Measurements from ENCODE around the gene TNFRSF18. TPM values are rescaled to one million over a fixed set of nuclear protein-coding genes. Genes with fewer than 3 reads are reported as not detected.

TNFRSF18 gene
- total and polyA plus RNA-seq, 10 of the 15 experiments (the other 5 are each of a cell fraction or from before 2014, with no cell fraction given): 0.18 to 7.5 (median 1.5) TPM; not detected in 1

DNA sequence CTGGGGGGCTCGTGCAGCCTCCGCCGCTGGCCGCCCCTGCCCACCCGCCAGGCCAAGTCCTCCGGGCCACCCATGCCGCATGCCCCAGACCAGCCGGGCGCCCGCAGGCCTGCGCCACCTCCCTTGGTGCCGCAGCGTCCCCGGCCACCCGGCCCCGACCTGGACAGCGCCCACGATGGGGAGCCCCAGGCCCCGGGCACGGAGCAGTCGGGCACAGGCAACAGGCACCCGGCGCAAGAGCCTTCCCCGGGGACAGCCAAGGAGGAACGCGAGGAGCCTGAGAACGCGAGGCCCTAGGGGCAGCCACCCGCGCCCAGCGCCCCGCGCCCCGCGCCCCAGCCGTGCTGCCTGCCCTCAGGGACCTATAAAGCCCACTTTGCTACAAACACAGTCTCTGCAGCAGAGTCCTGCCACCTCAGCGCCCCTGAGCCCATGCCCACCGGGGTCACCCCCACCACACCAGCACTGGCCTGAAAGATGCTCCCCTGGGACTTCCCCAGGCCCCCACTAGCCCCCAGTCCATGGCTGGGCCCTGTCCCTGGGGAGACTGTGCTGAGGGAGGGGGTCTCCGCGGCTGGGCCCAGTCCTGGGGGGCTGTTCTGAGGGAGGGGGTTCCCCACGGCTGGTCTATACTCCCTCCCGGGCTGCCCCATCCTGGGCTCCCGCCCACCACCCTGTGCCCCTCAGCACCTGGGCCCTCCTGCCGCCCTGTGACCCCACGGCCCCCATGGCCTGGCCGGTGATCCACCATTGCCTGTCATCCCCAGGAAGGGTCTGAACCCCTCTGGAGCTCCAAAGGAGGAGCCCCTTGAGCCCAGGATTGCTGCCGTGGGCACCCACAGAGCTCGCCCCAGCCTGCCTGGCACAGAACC, 8.6 kb downstream of the TNFRSF18 start (continued):
- TF ChIP-seq, protein P1, sequence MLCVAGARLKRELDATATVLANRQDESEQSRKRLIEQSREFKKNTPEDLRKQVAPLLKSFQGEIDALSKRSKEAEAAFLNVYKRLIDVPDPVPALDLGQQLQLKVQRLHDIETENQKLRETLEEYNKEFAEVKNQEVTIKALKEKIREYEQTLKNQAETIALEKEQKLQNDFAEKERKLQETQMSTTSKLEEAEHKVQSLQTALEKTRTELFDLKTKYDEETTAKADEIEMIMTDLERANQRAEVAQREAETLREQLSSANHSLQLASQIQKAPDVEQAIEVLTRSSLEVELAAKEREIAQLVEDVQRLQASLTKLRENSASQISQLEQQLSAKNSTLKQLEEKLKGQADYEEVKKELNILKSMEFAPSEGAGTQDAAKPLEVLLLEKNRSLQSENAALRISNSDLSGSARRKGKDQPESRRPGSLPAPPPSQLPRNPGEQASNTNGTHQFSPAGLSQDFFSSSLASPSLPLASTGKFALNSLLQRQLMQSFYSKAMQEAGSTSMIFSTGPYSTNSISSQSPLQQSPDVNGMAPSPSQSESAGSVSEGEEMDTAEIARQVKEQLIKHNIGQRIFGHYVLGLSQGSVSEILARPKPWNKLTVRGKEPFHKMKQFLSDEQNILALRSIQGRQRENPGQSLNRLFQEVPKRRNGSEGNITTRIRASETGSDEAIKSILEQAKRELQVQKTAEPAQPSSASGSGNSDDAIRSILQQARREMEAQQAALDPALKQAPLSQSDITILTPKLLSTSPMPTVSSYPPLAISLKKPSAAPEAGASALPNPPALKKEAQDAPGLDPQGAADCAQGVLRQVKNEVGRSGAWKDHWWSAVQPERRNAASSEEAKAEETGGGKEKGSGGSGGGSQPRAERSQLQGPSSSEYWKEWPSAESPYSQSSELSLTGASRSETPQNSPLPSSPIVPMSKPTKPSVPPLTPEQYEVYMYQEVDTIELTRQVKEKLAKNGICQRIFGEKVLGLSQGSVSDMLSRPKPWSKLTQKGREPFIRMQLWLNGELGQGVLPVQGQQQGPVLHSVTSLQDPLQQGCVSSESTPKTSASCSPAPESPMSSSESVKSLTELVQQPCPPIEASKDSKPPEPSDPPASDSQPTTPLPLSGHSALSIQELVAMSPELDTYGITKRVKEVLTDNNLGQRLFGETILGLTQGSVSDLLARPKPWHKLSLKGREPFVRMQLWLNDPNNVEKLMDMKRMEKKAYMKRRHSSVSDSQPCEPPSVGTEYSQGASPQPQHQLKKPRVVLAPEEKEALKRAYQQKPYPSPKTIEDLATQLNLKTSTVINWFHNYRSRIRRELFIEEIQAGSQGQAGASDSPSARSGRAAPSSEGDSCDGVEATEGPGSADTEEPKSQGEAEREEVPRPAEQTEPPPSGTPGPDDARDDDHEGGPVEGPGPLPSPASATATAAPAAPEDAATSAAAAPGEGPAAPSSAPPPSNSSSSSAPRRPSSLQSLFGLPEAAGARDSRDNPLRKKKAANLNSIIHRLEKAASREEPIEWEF (IDR thresholded peaks at IDR 0.05; ENCODE audit: insufficient replicate concordance, low read depth, low read length): no peak

GRCh38 chr1:1197188-1197500, 9.2 kb downstream of the TNFRSF18 start:
- Histone ChIP-seq H3K4me2 (ENCODE audit: control insufficient read depth, insufficient read depth) (no peak overlapping the region), H2AFZ (ENCODE audit: control insufficient read depth, low read depth, low read length) (no peak overlapping the region), H3K4me1 (ENCODE audit: control insufficient read depth, insufficient read depth, low read length) (no peaks in the 10 kb centered on the region), H3K27me3 (replicated peaks in 1 of 2; ENCODE audit: control insufficient read depth in 2 of 2, insufficient read depth in 2 of 2, low read length in 1 of 2) (no peaks in the 10 kb centered on the region), H3K79me2 (ENCODE audit: control insufficient read depth, insufficient read depth, low read length) (no peaks in the 10 kb centered on the region), H3K36me3 (ENCODE audit: control insufficient read depth in 2 of 2, insufficient read depth in 2 of 2, low read length in 1 of 2) (no peaks in the 10 kb centered on the region), H3K4me3 (no peak overlapping the region), H3K9me3 (replicated peaks; ENCODE audit: control insufficient read depth, insufficient read depth, low read length) (peaks cover 2% of the 10 kb centered on the region; the same call in 1 of the 3 replicates), H4K20me1 (ENCODE audit: control insufficient read depth, insufficient read depth) (no peaks in the 10 kb centered on the region), H3K9ac (ENCODE audit: control insufficient read depth, insufficient read depth, low read length) (no peak overlapping the region), H3K27ac (ENCODE audit: control insufficient read depth, insufficient read depth) (no peak overlapping the region)
- no peak for ATAC-seq
- no TSS peak for BruUV-seq (replicated peaks)
- POLR2A ChIA-PET: no interaction called here
- DNase-seq (ENCODE audit: low read depth, low spot score): no peak
- no peak for FAIRE-seq
- 78% methylated on average over 3 of the region's 8 CpGs for WGBS (ENCODE audit: insufficient coverage, insufficient replicate concordance, low lambda C conversion rate, missing lambda C conversion rate)
- in situ Hi-C loops (cut with MboI) (no loop called here), intact Hi-C loops (cut with micrococcal nuclease; ENCODE audit: unreplicated experiment) (no loop called here)
- TF ChIP-seq PML (IDR thresholded peaks at IDR 0.05; ENCODE audit: low read length) (no peak), EZH2 (IDR thresholded peaks at IDR 0.05; ENCODE audit: borderline replicate concordance, control insufficient read depth, low read depth, low read length) (no peak)
- RAD21 ChIA-PET (ENCODE audit: unreplicated experiment): no interaction called here
- SMC1A ChIA-PET (ENCODE audit: uncharacterized antibody, unreplicated experiment): no interaction called here
- CTCF ChIA-PET: no interaction called here
